ENCODE results near the gene EFCAB5.
"Not testable (repeated sequence)": the region's sequence is repeated elsewhere in the genome, so short reads cannot be mapped to it uniquely, and the experiment has no call there.

The EFCAB5 gene

GRCh38 chr17:29941334-29941733, at the start of gene EFCAB5:
EFCAB5 (plus strand) TSS chr17:29941634; CDS start chr17:29941797, 163 bp downstream.
- no peak for DNase-seq

DNA sequence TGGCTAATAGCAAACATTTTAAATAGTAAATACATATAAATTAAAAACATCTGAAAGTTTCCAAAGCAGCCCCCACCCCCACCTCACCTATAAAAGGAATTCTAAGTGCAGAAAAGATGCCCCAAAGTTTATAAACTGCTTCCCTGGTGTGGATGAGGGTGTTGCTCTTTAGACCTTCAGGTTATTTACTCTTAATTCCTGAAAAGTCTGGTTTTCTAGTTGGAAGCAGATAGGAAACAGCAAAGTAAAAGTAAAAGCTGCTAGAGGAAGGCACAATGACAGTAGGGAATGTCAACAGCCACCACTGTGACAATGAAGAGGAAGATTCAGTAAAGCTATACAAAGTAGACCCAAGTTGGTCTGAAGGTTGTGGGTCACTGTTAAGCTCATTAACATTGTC, 49.2 kb upstream of the EFCAB5 start:
- DNase-seq: no peak

- DNase-seq: not testable (repeated sequence)
Measured at GRCh38 chr17:29897136-29897535, 44.3 kb upstream of the EFCAB5 start.

DNA sequence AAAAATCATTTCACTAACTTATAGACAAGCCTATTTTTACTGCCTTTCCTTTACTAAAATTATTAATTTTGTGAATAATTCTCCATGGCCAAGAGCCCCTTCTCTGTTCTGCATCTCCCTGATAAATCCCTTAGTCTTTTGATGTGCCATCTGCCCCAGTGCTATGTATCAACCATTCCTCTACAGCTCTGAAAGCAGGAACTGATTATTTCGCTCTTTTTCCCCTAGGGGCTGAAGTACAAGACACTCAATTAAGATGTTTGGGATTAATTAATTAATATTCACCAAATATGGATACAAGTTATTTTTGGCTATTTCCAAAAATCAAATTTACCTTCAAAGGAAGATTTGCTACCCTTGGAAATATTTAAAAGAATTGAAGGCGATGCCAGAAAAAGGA, 38.0 kb upstream of the EFCAB5 start:
- no peak for DNase-seq

DNA sequence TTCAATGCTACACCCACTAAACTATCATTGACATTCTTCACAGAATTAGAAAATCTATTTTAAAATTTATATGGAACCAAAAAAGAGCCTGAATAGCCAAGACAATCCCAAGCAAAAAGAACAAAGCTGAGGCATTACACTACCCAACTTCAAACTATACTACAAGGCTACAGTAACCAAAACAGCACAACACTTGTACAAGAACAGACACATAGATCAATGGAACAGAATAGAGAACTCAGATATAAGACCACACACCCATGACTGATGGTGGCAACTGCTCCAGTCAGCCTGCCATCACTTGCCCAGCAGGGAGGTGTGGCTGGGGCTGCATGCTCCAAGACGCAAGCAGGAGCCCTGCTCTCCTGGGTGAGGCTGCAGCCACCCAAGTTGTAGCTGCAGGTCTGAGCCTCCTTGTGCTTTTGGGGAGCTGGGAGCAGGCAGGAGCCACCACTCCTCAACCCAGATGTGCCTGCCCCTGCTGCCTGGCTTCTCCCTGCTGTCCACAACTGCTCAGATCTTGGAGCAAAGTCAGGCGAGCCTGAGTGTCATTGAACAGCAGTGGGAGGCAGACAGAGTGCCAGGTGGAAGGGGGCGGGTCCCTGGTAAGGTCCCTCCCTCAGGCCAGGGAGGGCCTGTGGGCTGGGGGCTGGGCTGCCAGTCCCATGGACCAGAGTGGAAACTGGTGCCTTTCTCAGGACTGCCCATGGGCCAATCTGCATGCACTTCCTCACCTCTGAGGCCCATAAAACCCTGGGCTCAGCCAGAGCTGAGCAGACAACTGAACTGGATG, 36.2 kb upstream of the EFCAB5 start:
- no peak for DNase-seq

GRCh38 chr17:29905879-29906167, 35.6 kb upstream of the EFCAB5 start:
- no peak for DNase-seq

DNA sequence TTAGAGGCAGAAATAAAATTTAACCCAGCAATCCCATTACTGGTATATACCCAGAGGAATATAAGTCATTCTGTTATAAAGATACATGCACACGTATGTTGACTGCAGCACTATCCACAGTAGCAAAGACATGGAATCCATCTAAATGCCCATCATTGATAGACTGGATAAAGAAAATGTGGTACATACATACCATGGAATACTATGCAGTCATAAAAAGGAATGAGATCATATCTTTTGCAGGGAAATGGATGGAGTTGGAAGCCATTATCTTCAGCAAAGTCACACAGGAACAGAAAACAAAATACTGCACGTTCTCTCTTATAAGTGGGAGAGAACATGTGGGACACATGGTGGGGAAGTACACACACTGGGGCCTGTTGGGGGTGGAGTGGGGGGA, 34.5 kb upstream of the EFCAB5 start:
- no peak for DNase-seq

DNA sequence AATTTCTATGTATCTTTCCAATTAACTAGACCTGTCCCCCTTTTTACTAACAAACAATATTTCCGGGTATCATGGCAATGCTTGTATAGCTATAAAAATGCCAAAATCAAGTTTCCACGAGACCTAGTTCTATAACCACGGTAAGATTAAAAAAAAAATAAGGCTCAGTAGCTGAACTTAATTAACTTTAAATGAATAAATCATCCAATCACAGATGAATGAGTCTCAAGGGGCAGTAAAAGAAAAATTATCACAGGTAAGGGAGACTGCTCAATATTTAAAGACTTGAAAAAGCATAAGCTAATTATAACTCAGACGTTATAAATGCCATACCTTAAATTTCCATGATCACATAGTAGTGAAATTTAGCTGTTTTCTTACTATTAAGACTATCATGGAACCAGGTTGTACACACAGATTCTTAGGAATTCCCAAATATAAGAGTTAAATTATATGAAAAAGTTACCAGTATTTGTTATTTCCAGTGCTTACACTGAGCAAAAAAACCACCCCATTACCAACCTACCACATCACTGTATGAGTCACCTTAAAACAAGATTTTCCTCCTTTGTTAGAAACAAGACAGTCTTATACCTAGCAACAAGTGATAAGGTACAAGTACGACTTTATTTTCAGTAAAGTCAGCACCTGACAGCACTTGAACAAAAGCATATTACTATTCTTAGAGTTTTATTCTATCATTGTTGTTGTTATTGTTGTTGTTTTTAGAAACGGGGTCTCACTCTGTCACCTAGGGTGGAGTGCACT, 32.0 kb upstream of the EFCAB5 start:
- DNase-seq: no peak

GRCh38 chr17:29911641-29912177, 29.7 kb upstream of the EFCAB5 start:
- no peak for DNase-seq

DNA sequence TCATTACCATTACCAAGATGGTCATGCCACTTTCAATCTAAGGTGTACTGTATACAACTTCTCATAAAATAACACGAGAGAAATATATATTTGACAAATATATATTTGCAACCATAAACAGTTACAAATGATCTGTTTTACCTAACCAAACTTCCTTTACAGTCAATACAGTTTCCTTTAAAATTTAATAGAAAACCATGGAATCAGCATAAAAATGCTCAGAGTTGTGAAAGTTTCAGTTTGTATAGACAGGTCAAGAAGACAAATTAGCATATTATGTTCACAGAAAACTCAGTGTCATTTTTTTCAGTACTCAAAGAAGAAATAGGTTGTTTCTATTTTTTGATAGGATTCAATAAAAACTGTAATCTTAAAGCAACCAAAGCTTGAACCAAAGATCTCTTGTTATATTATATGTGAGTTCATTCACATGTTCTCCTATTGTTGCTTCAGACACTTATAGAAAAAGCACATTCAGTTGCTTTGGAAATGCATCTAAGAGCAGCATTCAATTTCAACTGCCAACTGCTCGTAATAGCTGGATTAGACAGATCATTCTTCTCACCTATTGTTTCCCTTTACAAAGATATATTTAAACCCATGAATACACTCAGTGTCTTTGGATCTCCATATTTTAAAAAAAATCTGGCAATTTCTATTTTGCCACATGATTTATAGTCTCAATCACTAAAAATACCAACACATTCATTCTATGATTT, 26.5 kb upstream of the EFCAB5 start:
- DNase-seq: no peak

DNA sequence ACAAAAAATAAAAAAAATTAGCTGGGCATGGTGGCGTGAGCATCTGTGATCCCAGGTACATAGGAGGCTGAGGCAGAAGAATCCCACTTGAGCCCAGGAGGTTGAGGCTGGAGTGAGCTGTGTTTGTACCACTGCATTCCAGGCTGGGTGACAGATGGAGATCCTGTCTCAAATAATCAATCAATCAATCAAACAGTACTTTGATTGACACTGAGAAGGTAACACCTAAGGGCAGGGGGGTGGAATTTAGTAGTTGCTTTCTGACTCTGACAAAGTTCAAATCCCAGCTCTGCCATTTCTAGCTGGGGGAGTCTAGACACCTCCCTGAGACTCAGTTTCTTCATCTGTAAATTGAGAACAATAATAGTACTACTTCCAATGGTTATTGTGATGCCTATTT, 23.4 kb upstream of the EFCAB5 start:
- no peak for DNase-seq

- no peak for DNase-seq
Measured at GRCh38 chr17:29918922-29919856, 22.2 kb upstream of the EFCAB5 start.

GRCh38 chr17:29924786-29925185, 16.6 kb upstream of the EFCAB5 start:
- no peak for DNase-seq

DNA sequence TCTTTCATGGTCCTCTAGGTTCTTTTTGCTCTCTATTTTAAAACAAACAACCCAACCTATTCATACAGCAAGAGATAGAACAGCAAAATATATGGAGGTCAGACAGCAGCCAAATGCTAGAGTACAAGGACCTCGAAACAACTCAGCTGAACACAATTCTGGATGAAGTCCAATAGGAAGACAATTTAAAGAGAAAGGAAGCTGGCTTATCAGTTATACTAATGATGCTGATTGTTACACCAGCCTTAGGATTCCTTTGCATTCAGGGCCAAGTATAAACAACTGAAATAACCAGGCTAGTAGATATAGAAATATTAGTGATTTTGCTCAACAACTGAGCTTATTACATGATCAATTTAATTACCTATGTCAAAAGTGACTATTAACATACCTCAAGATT, 13.9 kb upstream of the EFCAB5 start:
- DNase-seq: no peak

- DNase-seq: no peak
Measured at GRCh38 chr17:29929006-29929532, 12.4 kb upstream of the EFCAB5 start.

DNA sequence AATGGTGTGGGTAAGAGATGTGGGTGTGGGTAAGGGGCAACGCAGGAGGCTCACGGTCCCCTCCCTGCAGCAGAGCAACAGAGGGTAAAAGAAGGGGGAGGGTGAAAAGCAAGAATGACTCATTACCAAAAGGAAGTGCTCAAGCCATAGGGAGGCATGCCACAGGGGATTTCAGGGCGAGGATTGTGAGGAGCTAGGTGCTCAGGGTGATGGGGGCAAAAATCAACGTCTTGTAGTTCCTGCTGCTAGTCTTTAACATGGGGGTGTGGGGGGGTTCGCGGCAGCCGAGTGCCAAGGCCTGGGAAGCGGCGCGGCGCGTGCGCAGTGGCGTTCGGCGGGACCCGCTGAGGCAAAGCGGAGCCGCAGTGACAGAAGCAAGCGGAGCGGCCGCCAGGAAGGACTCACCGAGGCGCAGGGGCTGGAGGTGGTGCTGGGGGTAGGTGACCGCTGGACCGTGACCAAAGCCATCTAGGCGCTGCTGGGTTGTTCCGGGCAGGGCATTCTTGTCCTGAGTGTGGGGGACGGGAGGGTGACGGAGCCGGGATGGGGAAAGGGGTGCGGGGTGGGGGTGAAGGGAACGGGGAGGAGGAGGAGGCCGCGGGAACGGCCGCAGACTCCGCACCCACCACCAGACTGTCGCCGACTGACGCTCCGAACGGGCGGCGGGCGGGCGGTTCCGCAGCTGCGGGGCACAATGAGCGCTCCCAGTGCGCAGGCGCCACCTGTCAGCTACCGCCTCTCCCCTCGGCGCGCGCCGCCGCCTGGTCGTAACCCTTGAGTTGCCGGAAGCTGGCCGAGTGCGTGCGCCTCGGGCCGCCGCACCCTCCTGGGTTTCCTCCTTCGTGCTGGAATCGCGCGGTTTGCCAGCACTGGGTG, 11.7 kb upstream of the EFCAB5 start, which contains the start of gene SSH2:
TSS of gene SSH2 (minus strand) at position 696 of the 876 bp plus-strand sequence. CDS start at position 468, 228 bp downstream.
- DNase-seq: peak; percentile 40

- DNase-seq: no peak
Measured at GRCh38 chr17:29930409-29931010, 10.9 kb upstream of the EFCAB5 start.

DNA sequence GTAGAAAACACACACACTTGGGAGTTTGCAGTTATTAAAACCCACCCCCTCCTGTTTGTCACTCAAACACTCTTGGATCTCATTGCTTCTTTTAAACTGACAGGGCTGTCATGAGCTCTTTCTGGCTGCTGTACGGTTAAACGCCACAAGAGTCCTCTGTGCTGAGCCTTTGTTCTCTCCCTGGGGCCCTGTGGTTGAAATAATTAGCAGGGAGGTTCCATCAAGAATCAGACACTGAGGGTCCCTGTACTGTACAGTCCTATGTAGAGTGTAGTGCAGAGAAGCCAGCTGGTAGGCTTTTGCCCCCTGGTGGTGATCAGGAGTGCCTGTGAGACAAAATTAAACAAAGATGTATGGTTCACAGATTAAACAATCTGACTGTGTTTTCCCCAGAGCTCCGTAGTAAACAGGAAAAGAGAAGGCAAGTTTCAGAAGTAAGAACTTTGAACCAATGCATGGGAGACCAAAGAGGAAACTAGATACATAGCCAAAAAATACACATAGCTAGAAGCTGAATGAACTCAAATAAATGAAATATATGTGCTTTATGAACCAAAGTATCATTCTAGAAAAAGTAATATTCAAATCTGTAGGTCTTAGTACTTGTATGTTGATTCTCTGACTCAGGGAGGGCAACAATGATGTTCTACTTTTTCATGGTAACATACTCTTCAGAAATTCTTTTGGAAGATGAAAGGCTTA, 10.1 kb upstream of the EFCAB5 start:
- no peak for DNase-seq

DNA sequence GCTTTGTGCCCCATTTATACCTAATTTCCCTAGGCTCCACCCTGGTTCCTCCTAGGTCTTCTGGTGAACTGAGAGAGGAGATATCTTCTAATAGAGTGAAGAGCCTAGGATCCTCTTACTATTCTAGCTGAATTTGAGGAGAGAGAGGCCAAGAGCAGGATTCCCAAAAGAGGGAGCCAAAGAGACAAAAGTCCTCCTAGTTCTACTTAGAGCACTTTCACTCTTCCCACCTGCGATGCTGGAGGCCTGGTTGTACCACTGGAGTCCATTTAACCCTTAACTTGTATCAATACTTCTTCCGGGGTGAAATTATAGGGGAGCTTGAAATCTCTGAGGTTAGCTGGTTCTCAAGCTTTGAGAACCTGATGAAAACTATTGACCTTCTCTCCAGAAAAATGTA, 8.1 kb upstream of the EFCAB5 start:
- no peak for DNase-seq

DNA sequence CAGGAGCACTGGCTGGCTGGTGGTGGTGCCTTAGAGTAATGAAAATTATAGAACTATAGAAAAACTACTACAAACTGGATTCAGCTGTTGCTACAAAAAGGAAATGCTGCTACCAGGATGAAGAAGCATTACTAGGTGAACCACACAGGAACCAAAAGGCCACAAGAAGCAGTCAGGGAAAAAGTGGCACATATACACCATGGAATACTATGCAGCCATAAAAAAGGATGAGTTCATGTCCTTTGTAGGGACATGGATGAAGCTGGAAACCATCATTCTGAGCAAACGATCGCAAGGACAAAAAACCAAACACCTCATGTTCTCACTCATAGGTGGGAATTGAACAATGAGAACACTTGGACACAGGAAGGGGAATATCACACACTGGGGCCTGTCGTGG, 5.5 kb upstream of the EFCAB5 start:
- not testable (repeated sequence) for DNase-seq
